ENCODE measurements around the gene MAGI1. TPM values are rescaled to one million over a fixed set of nuclear protein-coding genes. Genes with fewer than 3 reads are reported as not detected.

MAGI1 gene
- total and polyA plus RNA-seq, 12 donors: 5.7 to 58.2 (median 37.7) TPM

DNA sequence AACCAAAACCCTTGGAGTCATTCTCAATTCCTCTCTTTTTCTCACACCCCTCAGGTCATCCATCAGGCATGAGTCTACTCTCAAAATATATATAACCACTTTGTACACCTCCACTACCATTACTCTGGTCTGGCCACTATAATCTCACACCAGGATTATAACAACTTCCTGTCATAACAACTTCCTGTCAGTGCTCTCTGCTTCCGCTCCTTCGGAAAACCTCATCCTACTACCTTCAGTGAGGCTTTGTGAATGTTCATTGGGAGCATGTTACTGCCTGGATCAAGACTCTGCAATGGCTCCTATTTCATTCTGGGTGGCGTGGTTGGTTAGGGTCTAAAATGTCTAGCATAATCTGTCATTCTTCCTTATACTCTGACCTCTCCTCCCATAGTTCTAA is 447.4 kb downstream of the MAGI1 start:
- H3K4me3 ChIP-seq: no peak overlapping the region
- H3K27ac ChIP-seq: no peak overlapping the region
- intact Hi-C loops (cut with DNase I): no loop called here
- TF ChIP-seq, protein P1, sequence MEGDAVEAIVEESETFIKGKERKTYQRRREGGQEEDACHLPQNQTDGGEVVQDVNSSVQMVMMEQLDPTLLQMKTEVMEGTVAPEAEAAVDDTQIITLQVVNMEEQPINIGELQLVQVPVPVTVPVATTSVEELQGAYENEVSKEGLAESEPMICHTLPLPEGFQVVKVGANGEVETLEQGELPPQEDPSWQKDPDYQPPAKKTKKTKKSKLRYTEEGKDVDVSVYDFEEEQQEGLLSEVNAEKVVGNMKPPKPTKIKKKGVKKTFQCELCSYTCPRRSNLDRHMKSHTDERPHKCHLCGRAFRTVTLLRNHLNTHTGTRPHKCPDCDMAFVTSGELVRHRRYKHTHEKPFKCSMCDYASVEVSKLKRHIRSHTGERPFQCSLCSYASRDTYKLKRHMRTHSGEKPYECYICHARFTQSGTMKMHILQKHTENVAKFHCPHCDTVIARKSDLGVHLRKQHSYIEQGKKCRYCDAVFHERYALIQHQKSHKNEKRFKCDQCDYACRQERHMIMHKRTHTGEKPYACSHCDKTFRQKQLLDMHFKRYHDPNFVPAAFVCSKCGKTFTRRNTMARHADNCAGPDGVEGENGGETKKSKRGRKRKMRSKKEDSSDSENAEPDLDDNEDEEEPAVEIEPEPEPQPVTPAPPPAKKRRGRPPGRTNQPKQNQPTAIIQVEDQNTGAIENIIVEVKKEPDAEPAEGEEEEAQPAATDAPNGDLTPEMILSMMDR (IDR thresholded peaks at IDR 0.05): no peak
- DNase-seq (no peak), ATAC-seq (no peak)
- H3K27me3 ChIP-seq: no peaks in the 10 kb centered on the region
- no peaks in the 10 kb centered on the region for H3K9me3 ChIP-seq
- WGBS, 2 donors: 81 to 87% methylated on average over 3 of the region's 3 CpGs
- H3K4me1 ChIP-seq: peaks cover 0 to 42% (median 13%) of the 10 kb centered on the region in 9 donors
- H3K36me3 ChIP-seq: no peaks in the 10 kb centered on the region

DNA sequence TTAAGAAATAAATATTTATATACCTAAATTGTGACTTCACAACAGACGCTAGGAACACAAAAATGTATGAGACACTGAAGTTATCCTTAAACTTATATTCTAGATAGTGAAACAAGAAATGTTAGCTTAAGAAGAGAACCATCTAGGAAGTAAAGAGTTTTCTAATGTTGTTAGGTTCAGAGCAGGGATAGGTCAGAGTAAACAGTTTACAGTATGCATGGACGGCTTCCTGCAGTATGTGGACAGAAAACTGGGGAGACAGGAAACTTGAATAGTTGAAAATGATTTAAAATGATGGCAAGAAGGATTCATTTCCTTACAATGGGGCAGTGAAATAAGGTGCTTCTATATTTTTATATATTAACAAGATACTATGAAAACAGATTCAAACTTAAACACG is 449.8 kb downstream of the MAGI1 start:
- TF ChIP-seq, protein P1 (IDR thresholded peaks at IDR 0.05): no peak
- no peaks in the 10 kb centered on the region for H3K36me3 ChIP-seq

DNA sequence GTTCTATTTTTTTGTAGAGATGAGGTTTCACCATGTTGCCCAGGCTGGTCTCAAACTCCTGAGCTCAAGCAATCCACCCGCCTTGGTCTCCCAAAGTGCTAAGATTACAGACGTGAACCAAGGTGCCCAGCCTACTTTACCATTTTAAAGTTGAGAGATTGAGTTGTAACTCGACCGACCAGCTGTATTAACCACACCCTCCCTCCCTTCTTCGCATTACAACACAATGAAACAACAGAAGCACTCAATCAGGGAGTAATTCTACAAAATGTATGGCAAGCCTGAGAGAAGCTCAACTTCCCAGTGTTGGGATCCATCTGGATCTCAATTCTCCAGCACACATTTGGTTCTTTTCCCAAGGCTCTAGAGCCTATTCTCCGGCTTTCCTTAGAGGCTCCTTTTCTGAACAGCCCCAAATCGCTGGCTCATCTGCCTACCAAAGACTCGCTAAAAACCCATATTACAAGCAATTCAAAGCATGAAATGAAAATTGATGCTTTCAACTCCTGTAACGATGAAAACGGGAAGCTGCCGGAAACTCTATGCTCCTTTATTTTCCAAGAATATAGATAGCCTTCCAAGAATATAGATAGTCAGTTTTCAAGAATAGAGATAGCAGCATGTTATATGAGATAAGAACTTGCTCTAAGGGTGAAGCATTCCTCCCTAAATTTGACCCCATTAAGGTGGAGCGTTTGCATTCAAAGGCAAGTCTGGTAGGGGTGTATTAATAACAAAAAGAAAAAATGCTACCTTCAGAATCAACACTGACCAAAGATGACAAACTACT is 450.9 kb downstream of the MAGI1 start:
- H3K4me1 ChIP-seq: peaks cover 0 to 40% (median 7%) of the 10 kb centered on the region in 9 donors
- DNase-seq: no peak
- H3K9me3 ChIP-seq: no peaks in the 10 kb centered on the region

More for the DNA sequence above, 449.8 kb downstream of the MAGI1 start:
- H3K9me3 ChIP-seq: no peaks in the 10 kb centered on the region
- no peaks in the 10 kb centered on the region for H3K27me3 ChIP-seq
- ATAC-seq (no peak), DNase-seq (no peak)
- H3K27ac ChIP-seq: no peak overlapping the region
- H3K4me3 ChIP-seq: no peak overlapping the region
- WGBS, 2 donors: 95 to 97% methylated on average over 3 of the region's 3 CpGs
- intact Hi-C loops (cut with DNase I): no loop called here
- peaks cover 0 to 41% (median 15%) of the 10 kb centered on the region in 9 donors for H3K4me1 ChIP-seq

DNA sequence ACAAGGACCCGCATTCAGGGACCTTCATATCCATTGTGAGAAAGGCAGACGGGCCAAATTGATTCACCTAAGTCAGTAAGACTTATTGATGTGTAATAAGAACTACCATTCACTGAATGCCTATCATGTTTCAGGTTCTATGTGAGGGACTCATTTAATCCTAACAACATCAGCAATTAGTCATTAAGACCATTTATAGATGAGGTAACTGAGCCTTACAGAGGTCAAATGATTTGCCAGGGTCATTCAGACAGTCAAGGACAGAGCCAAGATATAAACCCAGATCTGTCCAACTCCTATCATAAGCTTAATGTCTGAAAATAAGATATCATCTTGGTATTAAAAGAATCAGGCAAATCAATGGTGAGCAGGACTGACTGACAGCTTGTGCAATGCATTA is 453.8 kb downstream of the MAGI1 start:
- H3K4me1 ChIP-seq: peaks cover 0 to 46% (median 7%) of the 10 kb centered on the region in 9 donors
- intact Hi-C loops (cut with DNase I): no loop called here
- no peak overlapping the region for H3K27ac ChIP-seq
- no peak for DNase-seq
- TF ChIP-seq, protein P1 (IDR thresholded peaks at IDR 0.05): no peak
- H3K27me3 ChIP-seq: no peaks in the 10 kb centered on the region
- ATAC-seq: no peak
- no peak overlapping the region for H3K4me3 ChIP-seq
- no peaks in the 10 kb centered on the region for H3K9me3 ChIP-seq
- no peaks in the 10 kb centered on the region for H3K36me3 ChIP-seq
- WGBS, 2 donors: 95% methylated on average over 2 of the region's 2 CpGs

More for the DNA sequence above, 450.9 kb downstream of the MAGI1 start:
- no peak for ATAC-seq
- TF ChIP-seq, protein P1 (IDR thresholded peaks at IDR 0.05): no peak
- no peaks in the 10 kb centered on the region for H3K36me3 ChIP-seq
- H3K27ac ChIP-seq: no peak overlapping the region
- no peaks in the 10 kb centered on the region for H3K27me3 ChIP-seq
- intact Hi-C loops (cut with DNase I): no loop called here
- H3K4me3 ChIP-seq: no peak overlapping the region
- WGBS, 2 donors: 82 to 84% methylated on average over 12 of the region's 12 CpGs
